HAP-1 (cell line): ENCODE results near the gene CACNA1B.
"Not testable (repeated sequence)": the region's sequence is repeated elsewhere in the genome, so short reads cannot be mapped to it uniquely, and the experiment has no call there.

Source experiments
- DNase-seq, 2 experiments: peaks; one replicate each; pipeline ENCODE4 v3.0.0-alpha.2; 2016 to 2020; ENCODE audit warnings: low spot score in 2 of 2
- H3K27me3 ChIP-seq: fragments of 250-450 bp; sonication (Bioruptor Pico); 2 replicates; pipeline ENCODE4 v1.5.1; 2020; ENCODE audit warnings: low read depth, mild to moderate bottlenecking, moderate library complexity
- H3K36me3 ChIP-seq: fragments of 250-450 bp; sonication (Bioruptor Pico); replicated peaks from 2 replicates; pipeline ENCODE4 v1.5.1; 2020; ENCODE audit warnings: mild to moderate bottlenecking
- H3K4me1 ChIP-seq: fragments of 250-450 bp; sonication (Bioruptor Pico); 2 replicates; pipeline ENCODE4 v1.5.1; 2020; ENCODE audit warnings: mild to moderate bottlenecking
- H3K4me3 ChIP-seq: fragments of 250-450 bp; sonication (Bioruptor Pico); 2 replicates; pipeline ENCODE4 v1.5.1; 2020; ENCODE audit warnings: mild to moderate bottlenecking, moderate library complexity
- H3K9me3 ChIP-seq: fragments of 250-450 bp; sonication (Bioruptor Pico); 2 replicates; pipeline ENCODE4 v1.5.1; 2020; ENCODE audit warnings: mild to moderate bottlenecking, moderate library complexity
- in situ Hi-C: fragments of 300-500 bp; cut with MboI; formaldehyde crosslinking; loops from 3 replicates; pipeline ENCODE4 v1.14.3; 2020; ENCODE audit warnings: low sequenced_read_pairs, inconsistent platforms, mixed read lengths

The CACNA1B gene

DNA sequence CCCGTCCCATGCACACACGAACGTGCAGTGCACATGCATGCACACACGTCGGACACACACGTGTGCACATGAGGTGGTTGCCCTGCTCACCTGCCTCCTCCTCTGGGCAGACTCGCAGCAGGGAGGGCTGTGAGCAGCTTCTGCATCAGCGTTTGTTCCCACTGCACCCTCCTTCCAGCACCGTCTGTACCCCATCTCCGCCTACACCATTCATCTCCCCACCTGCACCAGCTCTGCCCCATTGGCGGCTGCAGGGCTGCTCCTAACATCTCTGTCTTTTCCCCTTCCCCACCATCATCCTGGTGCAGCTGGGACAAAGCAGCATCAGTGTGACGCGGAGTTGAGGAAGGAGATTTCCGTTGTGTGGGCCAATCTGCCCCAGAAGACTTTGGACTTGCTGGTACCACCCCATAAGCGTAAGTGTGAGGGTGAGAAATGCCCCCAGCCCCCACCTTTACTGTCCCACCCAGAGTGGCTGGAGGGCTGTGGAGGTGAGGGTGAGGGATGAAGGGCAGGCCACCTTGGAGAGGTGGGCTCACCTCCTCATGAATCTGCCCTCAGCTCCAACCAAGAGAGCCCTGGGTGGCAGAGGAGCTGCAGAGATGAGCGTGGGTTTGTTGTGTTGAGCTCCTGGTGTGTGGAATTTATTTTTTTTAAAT lies 234.6 kb downstream of the CACNA1B start:
- Histone ChIP-seq H3K9me3 (no peaks in the 10 kb centered on the region), H3K27me3 (no peaks in the 10 kb centered on the region), H3K4me1 (no peaks in the 10 kb centered on the region), H3K36me3 (no peaks in the 10 kb centered on the region), H3K4me3 (no peak overlapping the region)
- DNase-seq: no peak
- in situ Hi-C loops: no loop called here

DNA sequence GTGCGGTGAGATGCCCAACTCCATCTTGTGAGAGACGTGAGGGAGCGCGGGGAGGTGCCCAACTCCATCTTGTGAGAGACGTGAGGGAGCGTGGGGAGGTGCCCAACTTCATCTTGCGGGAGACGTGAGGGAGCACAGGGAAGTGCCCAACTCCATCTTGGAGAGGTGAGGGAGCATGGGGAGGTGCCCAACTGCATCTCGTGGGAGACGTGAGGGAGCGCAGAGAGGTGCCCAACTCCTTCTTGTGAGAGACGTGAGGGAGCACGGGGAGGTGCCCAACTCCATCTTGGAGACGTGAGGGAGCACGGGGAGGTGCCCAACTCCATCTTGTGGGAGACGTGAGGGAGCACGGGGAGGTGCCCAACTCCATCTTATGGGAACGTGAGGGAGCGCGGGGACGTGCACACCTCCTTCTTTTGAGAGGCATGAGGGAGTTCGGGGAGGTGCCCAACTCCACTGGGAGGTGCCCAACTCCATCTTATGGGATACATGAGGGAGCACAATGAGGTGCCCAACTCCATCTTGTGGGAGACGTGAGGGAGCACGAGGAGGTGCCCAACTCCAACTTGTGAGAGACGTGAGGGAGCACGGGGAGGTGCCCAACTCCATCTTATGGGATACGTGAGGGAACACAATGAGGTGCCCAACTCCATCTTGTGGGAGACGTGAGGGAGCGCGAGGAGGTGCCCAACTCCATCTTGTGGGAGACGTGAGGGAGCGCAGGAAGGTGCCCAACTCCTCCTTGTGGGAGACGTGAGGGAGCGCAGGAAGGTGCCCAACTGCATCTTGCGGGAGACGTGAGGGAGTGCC lies 235.4 kb downstream of the CACNA1B start:
- Histone ChIP-seq H3K36me3 (no peaks in the 10 kb centered on the region), H3K4me1 (no peaks in the 10 kb centered on the region), H3K27me3 (no peaks in the 10 kb centered on the region), H3K4me3 (no peak overlapping the region), H3K9me3 (no peaks in the 10 kb centered on the region)
- no peak for DNase-seq
- in situ Hi-C loops: no loop called here

DNA sequence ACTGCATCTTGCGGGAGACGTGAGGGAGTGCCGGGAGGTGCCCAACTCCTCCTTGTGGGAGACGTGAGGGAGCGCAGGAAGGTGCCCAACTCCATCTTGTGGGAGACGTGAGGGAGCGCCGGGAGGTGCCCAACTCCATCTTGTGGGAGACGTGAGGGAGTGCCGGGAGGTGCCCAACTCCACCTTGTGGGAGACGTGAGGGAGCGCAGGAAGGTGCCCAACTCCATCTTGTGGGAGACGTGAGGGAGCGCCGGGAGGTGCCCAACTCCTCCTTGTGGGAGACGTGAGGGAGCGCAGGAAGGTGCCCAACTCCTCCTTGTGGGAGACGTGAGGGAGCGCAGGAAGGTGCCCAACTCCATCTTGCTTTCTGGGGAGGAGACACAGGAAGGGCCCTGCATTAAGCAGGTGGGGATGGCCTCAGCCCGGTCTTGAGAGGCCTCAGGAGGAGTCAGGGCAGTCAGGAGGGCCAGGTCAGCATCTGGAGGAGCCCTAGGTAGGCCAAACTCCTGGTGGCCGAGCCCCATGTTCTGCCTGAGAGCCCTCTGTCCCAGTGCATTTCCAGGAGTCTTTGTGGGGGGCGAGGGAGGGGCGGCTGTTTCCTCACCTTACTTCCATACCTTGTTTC lies 236.2 kb downstream of the CACNA1B start:
- H3K36me3 ChIP-seq, H3K9me3 ChIP-seq, H3K4me3 ChIP-seq, H3K4me1 ChIP-seq, in situ Hi-C loops, DNase-seq, H3K27me3 ChIP-seq: not testable (repeated sequence)

DNA sequence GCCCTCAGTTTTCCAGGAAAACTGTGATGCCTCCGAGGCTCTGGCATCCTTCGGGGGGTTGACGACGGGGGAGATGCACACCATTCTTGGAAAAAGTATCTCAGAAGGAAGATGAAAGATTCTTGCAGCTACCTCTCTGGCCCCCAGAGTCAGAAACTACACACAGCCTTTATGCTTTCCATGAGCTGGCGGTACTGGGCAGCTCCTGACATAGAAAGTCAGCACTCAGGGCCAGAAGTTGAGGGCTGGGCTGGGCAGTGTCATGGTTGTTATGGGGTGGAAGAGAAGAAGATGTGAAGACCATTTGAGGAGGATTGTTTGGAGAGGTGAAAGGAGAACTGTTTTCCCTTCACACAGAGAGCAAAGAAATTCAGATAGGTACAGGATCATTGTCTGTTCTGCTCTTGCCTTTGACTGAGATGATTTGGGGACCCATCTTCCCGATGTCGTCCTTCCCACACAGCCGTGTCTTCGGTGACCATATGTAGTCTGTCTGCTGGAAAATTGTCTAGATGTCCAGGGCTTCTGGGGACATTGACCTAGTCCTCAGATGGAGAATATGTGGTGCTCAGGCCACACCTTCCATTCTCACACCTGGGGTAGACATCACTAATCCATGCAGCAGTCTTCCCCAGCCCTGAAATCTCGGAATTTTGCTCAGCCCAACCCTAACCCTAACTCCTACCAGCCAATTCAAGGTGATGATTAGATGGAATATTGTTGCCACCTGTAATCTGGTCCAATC lies 237.1 kb downstream of the CACNA1B start:
- H3K9me3 ChIP-seq: no peaks in the 10 kb centered on the region
- no peak overlapping the region for H3K4me3 ChIP-seq
- DNase-seq: no peak
- in situ Hi-C loops: no loop called here
- H3K4me1 ChIP-seq: no peaks in the 10 kb centered on the region
- H3K36me3 ChIP-seq: no peaks in the 10 kb centered on the region
- no peaks in the 10 kb centered on the region for H3K27me3 ChIP-seq

DNA sequence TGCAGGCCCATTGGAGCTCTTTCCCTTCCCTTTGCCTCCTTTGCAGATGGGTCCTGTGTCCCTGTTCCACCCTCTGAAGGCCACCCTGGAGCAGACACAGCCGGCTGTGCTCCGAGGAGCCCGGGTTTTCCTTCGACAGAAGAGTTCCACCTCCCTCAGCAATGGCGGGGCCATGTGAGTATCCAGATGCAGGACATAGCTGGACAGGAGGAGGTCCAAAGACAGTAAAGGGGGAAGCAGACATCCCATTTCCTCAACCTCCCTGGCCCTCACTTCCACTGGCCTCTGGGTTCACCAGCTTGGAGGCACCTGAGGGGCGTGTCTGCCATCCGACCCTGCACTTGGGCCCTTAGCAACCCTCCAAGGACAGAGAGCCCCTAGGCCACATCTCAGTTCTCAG lies 237.9 kb downstream of the CACNA1B start:
- no peak for DNase-seq
- no peaks in the 10 kb centered on the region for H3K4me1 ChIP-seq
- no peaks in the 10 kb centered on the region for H3K9me3 ChIP-seq
- in situ Hi-C loops: no loop called here
- no peaks in the 10 kb centered on the region for H3K36me3 ChIP-seq
- no peak overlapping the region for H3K4me3 ChIP-seq
- no peaks in the 10 kb centered on the region for H3K27me3 ChIP-seq

DNA sequence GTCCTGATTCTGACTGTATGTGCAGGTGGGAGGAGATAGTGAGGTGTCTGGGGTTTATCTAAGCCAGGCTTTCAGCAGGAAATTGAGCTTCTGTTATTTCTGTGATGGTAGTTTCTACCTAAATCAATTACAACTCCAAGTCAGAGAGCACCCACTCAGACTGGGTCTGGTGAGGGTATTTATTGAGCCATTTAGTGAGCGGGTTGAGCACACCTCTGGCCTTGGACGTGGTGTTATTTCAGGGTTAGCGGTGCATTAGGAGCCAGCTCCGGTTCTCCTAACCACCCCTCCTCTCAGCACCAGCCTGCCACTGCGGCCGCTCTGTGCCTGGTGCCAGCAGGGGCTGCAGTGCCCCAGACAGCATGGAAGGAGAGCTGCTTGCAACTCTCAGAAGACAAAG lies 238.9 kb downstream of the CACNA1B start:
- DNase-seq: no peak
- in situ Hi-C loops: no loop called here
- Histone ChIP-seq H3K4me3 (no peak overlapping the region), H3K9me3 (no peaks in the 10 kb centered on the region), H3K27me3 (no peaks in the 10 kb centered on the region), H3K4me1 (no peaks in the 10 kb centered on the region), H3K36me3 (no peaks in the 10 kb centered on the region)

DNA sequence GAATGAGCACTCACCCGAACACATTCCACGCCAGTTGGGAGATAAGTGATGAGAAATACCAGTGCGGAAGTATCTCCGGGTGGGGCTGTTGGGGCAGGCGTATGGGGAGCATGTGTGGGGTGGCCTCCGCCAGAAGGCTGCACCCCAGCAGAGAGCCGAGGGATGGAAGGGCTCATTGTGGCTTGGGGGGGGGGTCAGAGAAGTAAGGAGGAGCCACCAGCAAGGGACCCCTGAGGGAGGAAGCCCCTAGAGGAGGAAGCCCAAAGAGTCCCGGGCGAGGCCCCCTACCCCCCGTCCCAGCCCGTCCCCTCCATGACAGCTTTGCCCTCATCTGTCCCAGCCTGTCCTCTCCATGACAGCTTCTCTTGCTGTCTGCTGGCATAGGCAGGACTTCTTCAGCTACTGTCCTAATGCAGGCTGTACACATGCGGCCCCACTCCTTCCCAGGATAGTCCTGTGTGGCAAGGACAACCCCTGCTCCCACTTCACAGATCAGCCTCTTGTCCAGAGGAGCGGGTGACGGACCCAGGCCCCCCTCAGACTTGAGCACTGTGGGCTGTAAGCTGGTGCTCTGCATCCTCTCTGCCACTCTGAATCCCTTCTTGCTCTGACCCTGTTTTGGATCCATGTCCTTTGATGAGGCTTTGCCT lies 239.6 kb downstream of the CACNA1B start:
- Histone ChIP-seq H3K4me3 (no peak overlapping the region), H3K36me3 (no peaks in the 10 kb centered on the region), H3K4me1 (no peaks in the 10 kb centered on the region), H3K27me3 (no peaks in the 10 kb centered on the region), H3K9me3 (no peaks in the 10 kb centered on the region)
- in situ Hi-C loops: no loop called here
- DNase-seq: no peak

DNA sequence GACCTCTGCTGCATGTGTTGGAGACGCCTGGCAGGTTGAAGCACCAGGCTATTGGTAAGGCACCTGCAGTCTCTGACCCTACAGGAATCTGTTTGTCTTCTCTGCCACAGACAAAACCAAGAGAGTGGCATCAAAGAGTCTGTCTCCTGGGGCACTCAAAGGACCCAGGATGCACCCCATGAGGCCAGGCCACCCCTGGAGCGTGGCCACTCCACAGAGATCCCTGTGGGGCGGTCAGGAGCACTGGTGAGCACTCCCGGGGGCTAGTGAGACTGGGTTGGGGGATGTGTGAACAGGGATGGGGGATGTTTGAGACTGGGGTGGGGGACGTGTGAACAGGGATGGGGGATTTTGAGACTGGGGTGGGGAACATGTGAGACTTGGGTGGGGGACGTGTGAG lies 240.3 kb downstream of the CACNA1B start:
- no peak for DNase-seq
- in situ Hi-C loops: no loop called here
- no peaks in the 10 kb centered on the region for H3K4me1 ChIP-seq
- no peaks in the 10 kb centered on the region for H3K36me3 ChIP-seq
- H3K9me3 ChIP-seq: no peaks in the 10 kb centered on the region
- H3K4me3 ChIP-seq: no peak overlapping the region
- H3K27me3 ChIP-seq: no peaks in the 10 kb centered on the region

DNA sequence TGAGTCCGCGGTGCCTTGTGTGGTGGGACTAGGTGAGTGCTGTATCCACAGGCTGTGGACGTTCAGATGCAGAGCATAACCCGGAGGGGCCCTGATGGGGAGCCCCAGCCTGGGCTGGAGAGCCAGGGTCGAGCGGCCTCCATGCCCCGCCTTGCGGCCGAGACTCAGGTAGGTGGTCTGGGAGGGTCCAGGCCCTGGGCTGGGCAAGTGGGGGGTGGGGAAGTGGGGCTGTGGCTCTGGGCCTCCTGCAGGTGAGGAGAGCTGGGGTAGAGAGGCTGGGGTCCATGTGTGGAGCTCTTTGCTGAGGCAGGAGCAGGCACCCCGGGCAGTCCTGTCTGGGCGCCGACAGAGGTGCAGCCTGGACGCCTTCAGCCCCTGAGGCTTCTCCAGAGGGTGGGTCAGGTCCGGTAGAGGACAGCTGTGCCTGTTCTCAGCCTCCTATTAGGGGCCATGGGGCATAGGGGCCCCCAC lies 241.1 kb downstream of the CACNA1B start:
- H3K4me1 ChIP-seq: no peaks in the 10 kb centered on the region
- H3K9me3 ChIP-seq: no peaks in the 10 kb centered on the region; the same call in 1 of the 2 replicates
- DNase-seq: no peak
- no peak overlapping the region for H3K4me3 ChIP-seq
- no peaks in the 10 kb centered on the region for H3K36me3 ChIP-seq
- in situ Hi-C loops: no loop called here
- no peaks in the 10 kb centered on the region for H3K27me3 ChIP-seq

DNA sequence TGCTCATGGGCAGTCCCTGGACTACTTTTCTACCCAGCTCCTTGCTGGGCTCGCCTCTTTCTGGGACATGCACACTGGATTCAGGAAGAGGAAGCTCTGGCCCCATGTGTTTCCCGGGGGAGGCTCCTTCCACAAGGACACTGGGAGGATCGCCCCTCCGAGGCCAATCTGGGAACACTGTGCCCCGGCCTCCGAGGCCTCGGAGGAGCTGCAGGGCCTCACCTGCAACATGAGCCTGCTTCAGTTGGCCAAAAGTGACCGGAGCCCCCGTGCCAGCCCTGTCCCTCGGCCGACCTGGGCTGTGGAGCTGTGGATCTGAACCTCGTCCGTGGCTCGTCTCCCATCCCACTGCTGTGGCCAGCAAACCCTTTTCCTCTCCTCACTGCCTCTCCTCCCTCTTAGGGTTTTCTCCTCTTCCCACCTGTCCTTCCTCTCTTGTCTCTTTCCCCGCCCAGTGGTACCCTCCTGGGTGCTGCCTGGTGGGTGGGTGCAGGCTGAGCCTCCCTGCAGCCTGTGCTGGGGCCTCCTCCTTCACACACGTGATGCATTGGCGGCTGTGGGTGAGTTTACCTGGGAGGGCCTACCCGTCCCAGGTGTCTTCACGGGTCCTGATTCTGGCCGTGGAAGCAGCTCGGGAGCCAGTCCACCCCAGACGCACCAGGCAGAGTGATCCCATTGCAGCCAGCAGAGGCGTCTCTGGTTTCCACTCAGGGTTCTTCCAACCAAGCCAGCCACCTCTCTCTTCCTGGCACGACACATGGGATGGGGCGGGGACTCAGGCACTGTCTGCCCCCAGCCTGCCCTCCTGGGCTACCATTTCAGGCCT lies 241.8 kb downstream of the CACNA1B start:
- Histone ChIP-seq H3K27me3 (no peaks in the 10 kb centered on the region), H3K4me1 (no peaks in the 10 kb centered on the region), H3K36me3 (no peaks in the 10 kb centered on the region), H3K4me3 (no peak overlapping the region), H3K9me3 (peaks cover under 1% of the 10 kb centered on the region; the same call in 1 of the 2 replicates)
- no peak for DNase-seq
- in situ Hi-C loops: no loop called here

DNA sequence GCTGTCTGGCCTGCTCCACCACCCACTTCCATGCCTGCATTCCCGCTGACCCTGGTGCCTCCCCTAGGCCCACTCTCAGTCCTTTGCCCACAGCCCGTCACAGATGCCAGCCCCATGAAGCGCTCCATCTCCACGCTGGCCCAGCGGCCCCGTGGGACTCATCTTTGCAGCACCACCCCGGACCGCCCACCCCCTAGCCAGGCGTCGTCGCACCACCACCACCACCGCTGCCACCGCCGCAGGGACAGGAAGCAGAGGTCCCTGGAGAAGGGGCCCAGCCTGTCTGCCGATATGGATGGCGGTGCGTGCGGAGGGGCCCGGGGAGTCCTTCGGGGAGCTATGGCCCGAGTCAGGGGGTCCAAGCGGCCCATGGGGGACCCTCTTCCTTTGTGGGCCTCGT lies 242.5 kb downstream of the CACNA1B start:
- Histone ChIP-seq H3K4me3 (no peak overlapping the region), H3K9me3 (peaks cover 5% of the 10 kb centered on the region), H3K36me3 (no peaks in the 10 kb centered on the region), H3K4me1 (no peaks in the 10 kb centered on the region), H3K27me3 (no peaks in the 10 kb centered on the region)
- DNase-seq: no peak
- in situ Hi-C loops: no loop called here

DNA sequence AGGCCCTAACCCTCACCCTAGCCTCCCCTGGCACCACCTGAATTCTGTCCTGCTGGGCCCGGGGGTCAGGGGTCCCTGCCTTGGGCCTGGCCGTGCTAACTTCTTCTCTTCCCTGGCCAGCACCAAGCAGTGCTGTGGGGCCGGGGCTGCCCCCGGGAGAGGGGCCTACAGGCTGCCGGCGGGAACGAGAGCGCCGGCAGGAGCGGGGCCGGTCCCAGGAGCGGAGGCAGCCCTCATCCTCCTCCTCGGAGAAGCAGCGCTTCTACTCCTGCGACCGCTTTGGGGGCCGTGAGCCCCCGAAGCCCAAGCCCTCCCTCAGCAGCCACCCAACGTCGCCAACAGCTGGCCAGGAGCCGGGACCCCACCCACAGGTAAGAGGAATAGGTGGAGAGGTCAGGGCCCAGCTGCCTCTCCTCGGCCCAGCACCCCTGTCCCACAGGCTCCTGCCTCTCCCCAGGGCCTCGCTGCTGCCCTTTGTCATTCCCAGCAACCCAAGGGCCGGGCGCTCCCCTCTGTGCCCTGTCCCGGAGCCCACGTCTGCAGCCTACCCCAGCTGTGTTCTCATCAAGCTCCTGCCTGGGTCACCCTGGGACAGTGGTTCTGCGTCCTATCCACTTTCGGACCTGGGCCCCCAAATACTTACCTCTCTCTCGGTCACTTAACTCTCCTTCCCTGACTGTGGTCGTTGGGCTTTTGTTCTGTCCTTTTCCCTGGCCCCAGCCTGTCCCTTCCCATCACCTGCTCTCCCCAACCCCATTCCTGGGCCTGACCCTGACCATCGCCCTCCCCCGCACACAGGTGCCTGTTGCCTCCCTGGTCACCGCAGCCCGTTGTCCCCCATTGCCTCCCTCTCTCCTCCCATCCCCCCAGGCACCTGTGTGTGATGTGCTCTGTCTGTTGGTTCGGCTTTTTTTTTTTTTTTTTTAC lies 243.2 kb downstream of the CACNA1B start:
- DNase-seq: no peak
- in situ Hi-C loops: no loop called here
- no peaks in the 10 kb centered on the region for H3K36me3 ChIP-seq
- no peak overlapping the region for H3K4me3 ChIP-seq
- H3K4me1 ChIP-seq: no peaks in the 10 kb centered on the region
- no peaks in the 10 kb centered on the region for H3K27me3 ChIP-seq
- H3K9me3 ChIP-seq: peaks cover 5% of the 10 kb centered on the region
